GM12864 (cell line): ENCODE measurements around the gene STX8.

Experiments
- DNase-seq: peaks from one replicate; pipeline ENCODE4 v3.0.0-alpha.2; 2011; ENCODE audit warnings: low read depth
- H3K4me3 ChIP-seq: 2 replicates; pipeline ENCODE4 v1.5.1; 2011; ENCODE audit warnings: mild to moderate bottlenecking, low read depth, low read length, control low read depth
- TF ChIP-seq, protein P1 (sequence below): IDR thresholded peaks from 2 replicates; pipeline ENCODE4 v1.5.1; 2011; ENCODE audit warnings: low read depth, mild to moderate bottlenecking, moderate library complexity, low read length, control low read depth, inconsistent platforms; ENCODE audit errors: missing control alignments

STX8 gene

DNA sequence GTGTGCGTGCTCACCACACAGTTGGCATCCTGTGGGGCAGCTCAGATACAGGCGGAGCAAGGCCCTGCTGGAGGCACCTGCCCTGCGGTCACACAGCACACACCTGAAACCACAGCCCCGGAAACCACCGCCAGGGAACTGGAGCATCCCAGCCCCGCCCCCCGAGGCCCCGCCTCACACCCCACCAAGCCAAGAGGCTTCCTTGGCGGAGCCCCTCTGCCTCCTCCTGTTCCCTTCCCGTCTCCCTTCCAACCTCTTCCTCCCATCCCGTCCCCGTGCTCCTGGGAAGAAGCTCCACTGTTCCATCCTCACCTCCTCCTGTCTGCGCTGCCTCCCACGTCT is 348.9 kb downstream of the STX8 start:
- TF ChIP-seq, protein P1, sequence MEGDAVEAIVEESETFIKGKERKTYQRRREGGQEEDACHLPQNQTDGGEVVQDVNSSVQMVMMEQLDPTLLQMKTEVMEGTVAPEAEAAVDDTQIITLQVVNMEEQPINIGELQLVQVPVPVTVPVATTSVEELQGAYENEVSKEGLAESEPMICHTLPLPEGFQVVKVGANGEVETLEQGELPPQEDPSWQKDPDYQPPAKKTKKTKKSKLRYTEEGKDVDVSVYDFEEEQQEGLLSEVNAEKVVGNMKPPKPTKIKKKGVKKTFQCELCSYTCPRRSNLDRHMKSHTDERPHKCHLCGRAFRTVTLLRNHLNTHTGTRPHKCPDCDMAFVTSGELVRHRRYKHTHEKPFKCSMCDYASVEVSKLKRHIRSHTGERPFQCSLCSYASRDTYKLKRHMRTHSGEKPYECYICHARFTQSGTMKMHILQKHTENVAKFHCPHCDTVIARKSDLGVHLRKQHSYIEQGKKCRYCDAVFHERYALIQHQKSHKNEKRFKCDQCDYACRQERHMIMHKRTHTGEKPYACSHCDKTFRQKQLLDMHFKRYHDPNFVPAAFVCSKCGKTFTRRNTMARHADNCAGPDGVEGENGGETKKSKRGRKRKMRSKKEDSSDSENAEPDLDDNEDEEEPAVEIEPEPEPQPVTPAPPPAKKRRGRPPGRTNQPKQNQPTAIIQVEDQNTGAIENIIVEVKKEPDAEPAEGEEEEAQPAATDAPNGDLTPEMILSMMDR = no peak
- H3K4me3 ChIP-seq = no peak overlapping the region
- no peak for DNase-seq

DNA sequence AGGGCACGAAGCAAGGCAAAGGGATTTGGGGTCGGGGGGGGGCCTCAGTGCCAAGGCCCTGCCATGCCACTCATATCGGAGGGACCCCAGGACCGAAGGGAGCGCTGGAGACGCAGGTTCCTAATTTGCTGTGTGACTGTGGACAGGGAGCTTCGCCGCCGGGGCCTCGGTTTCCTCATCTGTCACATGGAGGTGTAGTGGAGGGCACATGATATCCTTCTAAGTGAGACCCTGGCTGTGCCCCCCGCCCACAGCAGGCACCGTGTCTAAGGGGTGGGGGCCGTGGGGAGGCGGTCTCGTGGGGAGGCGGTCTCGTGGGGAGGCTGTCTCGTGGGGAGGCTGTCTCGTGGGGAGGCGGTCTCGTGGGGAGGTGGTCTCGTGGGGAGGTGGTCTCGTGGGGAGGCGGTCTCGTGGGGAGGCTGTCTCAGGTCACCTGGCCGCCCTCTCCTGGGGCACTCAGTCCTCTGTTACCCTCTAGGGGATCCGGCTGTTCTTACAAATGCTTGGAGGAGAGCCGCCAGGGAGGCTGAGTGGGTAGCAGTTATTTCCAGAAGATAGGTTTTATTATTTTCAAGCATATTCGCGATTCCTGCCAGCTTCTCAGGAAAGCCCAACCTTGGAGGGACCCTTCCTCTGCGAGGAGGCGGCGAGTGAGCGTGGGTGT is 349.4 kb downstream of the STX8 start:
- DNase-seq = no peak
- TF ChIP-seq, protein P1 = no peak
- H3K4me3 ChIP-seq = no peak overlapping the region

DNA sequence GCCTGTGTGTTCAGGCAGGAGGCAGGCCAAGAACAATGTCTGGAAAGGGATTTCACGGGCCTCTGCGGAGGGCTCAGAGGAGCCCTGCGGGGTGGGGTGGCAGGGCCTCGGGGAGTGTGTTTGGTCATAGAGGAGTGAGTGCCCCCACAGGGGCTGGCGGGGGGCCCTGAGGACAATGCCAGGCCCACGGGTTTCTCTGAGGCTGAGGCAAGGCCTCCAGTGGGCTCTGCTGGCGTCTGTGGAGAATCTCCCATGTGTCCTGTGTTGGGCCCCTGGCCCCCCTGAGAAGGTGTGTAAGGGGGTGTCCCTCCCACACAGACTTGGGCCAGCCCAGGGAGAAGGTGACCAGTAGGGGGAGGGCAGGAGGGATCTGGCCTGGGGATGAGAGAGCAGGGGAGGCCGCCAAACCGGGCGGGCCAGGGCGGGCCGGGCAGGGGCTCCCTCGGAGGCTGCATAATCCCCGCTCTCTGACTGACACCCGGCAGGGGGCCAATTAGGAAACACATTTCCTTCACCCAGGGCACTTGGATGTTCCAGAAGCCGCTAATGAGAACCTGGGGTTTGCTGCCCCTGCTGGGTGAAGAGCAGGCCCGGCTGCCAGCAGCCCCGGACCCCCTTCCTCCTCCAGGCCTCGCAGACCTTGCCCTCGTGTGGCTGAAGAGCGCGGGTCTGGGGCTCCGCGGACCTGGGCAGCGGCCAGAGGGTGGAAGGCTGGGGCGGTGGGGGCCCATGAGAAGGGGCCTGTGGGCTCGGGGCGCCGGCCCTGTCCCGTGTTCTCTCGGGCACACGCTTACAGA is 350.1 kb downstream of the STX8 start:
- DNase-seq = no peak
- TF ChIP-seq, protein P1 = no peak
- no peak overlapping the region for H3K4me3 ChIP-seq

DNA sequence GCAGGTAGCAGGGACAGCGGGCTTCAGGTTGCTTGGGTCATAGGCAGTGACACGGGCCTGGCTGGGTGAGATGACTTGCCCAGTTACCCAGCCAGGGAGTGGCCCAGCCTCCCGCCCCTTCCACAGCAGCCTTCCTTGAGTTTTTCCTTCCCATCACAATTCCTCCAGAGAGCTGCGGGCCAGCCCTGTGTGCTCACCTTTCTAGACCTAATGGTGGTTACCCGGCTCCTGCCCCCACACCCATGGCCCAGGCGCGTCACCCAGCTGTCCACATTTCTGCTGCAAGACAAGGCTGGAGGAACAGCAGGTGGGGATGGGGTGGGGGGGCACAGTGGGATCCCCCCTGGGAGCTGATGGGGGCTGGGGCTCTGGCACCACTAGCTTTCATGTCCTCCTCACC is 351.1 kb downstream of the STX8 start:
- H3K4me3 ChIP-seq = no peak overlapping the region
- DNase-seq = no peak
- TF ChIP-seq, protein P1 = no peak

DNA sequence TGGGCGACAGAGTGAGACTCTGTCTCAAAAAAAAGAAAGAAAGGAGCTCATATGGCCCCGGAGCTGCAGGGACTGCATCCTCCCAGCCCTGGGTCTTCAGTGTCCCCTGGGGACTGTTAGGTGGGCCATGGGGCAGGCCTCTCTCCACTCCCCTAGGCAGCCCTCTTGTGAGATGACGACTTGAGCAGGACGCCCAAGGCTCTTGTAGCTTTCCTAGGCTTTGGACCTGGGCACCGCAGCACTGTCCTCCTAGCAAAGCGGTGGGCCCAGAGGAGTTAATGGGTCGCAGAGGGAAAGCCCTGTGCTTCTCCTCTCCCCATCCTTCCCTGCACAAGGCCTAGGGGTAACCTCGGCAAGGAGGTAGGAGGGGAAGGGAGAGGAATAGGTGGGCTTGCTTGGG is 352.1 kb downstream of the STX8 start:
- TF ChIP-seq, protein P1 = no peak
- DNase-seq = no peak
- no peak overlapping the region for H3K4me3 ChIP-seq

DNA sequence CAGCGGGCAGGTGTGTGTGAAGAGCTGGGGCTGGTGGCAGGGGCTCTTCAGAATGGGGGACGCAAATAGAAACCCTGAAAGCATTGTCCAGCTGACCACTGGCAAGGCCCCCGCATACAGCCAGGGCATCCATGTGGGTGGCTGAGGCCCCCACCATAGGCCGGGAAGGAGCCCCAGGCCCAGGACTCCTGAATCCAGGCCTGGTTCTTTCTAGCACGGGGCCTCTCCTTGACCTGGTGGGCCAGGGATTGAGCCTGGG is 353.8 kb downstream of the STX8 start:
- H3K4me3 ChIP-seq = no peak overlapping the region
- no peak for DNase-seq
- TF ChIP-seq, protein P1 = no peak
